HL-60 (cell line): ENCODE measurements around the gene CHIT1.

Experiments
- DNase-seq, 2 experiments: peaks; one replicate each; pipeline ENCODE4 v3.0.0-alpha.2; 2010 to 2020; ENCODE audit warnings: low read depth in 1 of 2, low spot score in 1 of 2
- H3K27ac ChIP-seq: fragments of 250-450 bp; sonication (Bioruptor Pico); replicated peaks from 2 replicates; pipeline ENCODE4 v1.5.1; 2020; ENCODE audit warnings: mild to moderate bottlenecking, moderate library complexity
- H3K27me3 ChIP-seq: fragments of 250-450 bp; sonication (Bioruptor Pico); 2 replicates; pipeline ENCODE4 v1.5.1; 2021; ENCODE audit warnings: mild to moderate bottlenecking, moderate library complexity; ENCODE audit not compliant: insufficient read depth, poor library complexity, severe bottlenecking
- H3K4me3 ChIP-seq: replicated peaks from 2 replicates; pipeline ENCODE4 v1.5.1; 2011; ENCODE audit warnings: mild to moderate bottlenecking, control low read depth, low read length; ENCODE audit not compliant: insufficient read depth
- CTCF ChIP-seq: IDR thresholded peaks from one replicate; pipeline ENCODE4 v1.5.1; 2011; ENCODE audit warnings: low read length, control low read depth, inconsistent platforms; ENCODE audit not compliant: insufficient read depth
- GABPA ChIP-seq: IDR thresholded peaks from 2 replicates; pipeline ENCODE4 v1.6.1; 2012; ENCODE audit warnings: low read depth
- POLR2AphosphoS5 ChIP-seq: IDR thresholded peaks from 2 replicates; pipeline ENCODE4 v1.6.1; 2012; ENCODE audit warnings: low read depth
- REST ChIP-seq: IDR thresholded peaks from 2 replicates; pipeline ENCODE4 v1.6.1; 2012; ENCODE audit warnings: low read depth; ENCODE audit not compliant: insufficient replicate concordance
- SPI1 ChIP-seq: IDR thresholded peaks from 2 replicates; pipeline ENCODE4 v1.6.1; 2012; ENCODE audit warnings: low read depth, mild to moderate bottlenecking, borderline replicate concordance

Gene CHIT1

GRCh38 chr1:203185585-203185984 is 43.9 kb downstream of the CHIT1 start:
- Histone ChIP-seq H3K27me3 (no peaks in the 10 kb centered on the region), H3K27ac (peak overlapping the region; percentile 74), H3K4me3 (peak overlapping the region; percentile 66)
- no peak for DNase-seq
- no peak for TF ChIP-seq GABPA
- TF ChIP-seq POLR2AphosphoS5, result no peak
- TF ChIP-seq CTCF, result no peak
- no peak for TF ChIP-seq SPI1
- no peak for TF ChIP-seq REST

- TF ChIP-seq POLR2AphosphoS5 (no peak), REST (no peak), SPI1 (no peak), CTCF (no peak), GABPA (no peak)
- Histone ChIP-seq H3K27me3 (no peaks in the 10 kb centered on the region), H3K27ac (peak overlapping the region; percentile 74), H3K4me3 (peak overlapping the region; percentile 66)
- DNase-seq, result no peak
Observed at GRCh38 chr1:203185061-203185461, 44.4 kb downstream of the CHIT1 start.

- no peak for DNase-seq
- Histone ChIP-seq H3K27me3 (no peaks in the 10 kb centered on the region), H3K4me3 (peak overlapping the region; percentile 66), H3K27ac (no peak overlapping the region)
- TF ChIP-seq REST, result no peak
- no peak for TF ChIP-seq CTCF
- no peak for TF ChIP-seq GABPA
- TF ChIP-seq POLR2AphosphoS5, result no peak
- no peak for TF ChIP-seq SPI1
Observed at GRCh38 chr1:203184467-203184866, 45.0 kb downstream of the CHIT1 start.
